Cardiac septum (tissue), 1 donor: ENCODE results near the gene P2RX4. TPM values are rescaled to one million over a fixed set of nuclear protein-coding genes. Genes with fewer than 3 reads are reported as not detected.
"Not testable (repeated sequence)": the region's sequence is repeated elsewhere in the genome, so short reads cannot be mapped to it uniquely, and the experiment has no call there.

ENCODE experiments used
- DNase-seq: peaks from one replicate; pipeline ENCODE4 v3.0.0-alpha.2; 2020; ENCODE audit warnings: low spot score
- intact Hi-C: fragments of 100-400 bp; cut with DNase I; formaldehyde crosslinking; loops from one replicate; pipeline ENCODE4 v1.14.0; 2022
- long read RNA-seq: library from polyadenylated mRNA; unstranded; transcript quantifications from one replicate; pipeline ENCODE4 v2.0.0, GENCODE V29; 2021
- total RNA-seq: library from RNA; stranded (reverse); fragmentation: NEBNext Ultra II Directional; extraction: Animal tissue kit (Norgen Biotek cat#: 25700); gene quantifications from one replicate; pipeline ENCODE4 v1.2.1, GENCODE V29; 2021
- donor health status: DM: no; HTN: no; CAD: no.

The P2RX4 gene, protein sequence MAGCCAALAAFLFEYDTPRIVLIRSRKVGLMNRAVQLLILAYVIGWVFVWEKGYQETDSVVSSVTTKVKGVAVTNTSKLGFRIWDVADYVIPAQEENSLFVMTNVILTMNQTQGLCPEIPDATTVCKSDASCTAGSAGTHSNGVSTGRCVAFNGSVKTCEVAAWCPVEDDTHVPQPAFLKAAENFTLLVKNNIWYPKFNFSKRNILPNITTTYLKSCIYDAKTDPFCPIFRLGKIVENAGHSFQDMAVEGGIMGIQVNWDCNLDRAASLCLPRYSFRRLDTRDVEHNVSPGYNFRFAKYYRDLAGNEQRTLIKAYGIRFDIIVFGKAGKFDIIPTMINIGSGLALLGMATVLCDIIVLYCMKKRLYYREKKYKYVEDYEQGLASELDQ
- total RNA-seq, result 6.4 TPM
- long read RNA-seq, partial matches to known transcripts, result 1 of 5 reads
- long read RNA-seq, other reads (novel, unspliced or antisense), result 1 of 5 reads

DNA sequence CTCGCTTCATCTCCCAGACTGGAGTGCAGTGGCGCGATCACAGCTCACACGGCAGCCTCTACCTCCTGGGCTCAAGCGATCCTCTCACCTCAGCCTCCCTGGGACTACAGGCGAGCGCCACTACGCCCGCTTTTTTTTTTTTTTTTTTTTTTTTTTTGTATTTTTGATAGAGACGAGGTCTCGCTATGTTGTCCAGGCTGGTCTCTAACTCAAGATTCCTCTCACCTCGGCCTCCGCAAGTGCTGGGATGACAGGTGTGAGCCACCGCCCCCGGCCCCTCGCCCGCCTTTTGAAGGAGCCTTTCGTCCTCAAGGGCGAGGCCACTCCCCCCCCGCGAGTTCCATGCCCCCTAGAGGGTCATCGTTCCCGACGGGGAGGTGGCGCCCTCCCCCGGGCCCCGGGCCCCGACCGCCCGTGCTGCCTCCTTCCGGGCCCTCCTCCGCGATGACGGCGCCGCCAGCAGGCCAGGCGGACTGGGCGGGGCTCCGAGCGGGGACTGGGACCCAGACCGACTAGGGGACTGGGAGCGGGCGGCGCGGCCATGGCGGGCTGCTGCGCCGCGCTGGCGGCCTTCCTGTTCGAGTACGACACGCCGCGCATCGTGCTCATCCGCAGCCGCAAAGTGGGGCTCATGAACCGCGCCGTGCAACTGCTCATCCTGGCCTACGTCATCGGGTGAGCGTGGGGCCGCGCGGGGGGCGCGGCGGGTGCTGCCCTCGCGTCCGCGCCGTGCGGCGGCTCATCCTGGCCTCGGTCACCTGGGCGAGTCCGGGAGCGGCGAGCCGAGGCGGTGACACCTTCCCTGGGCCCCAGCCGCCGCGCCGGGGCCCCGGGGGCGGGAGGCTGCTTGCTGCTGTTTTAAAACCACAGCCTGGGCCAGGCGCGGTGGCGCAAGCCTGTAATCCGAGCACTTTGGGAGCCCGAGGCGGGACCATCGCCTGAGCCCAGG is at the start of gene P2RX4:
Gene P2RX4, plus strand, starts transcription at position 506 of the 949 bp plus-strand sequence. Its CDS starts 36 bp downstream, at position 542.
- peak; percentile 93 for DNase-seq
- intact Hi-C loops, result loop anchor here (5.0 kb wide), 1 partner anchor 78 kb away; the partner anchor contains the start of gene P2RX7

DNA sequence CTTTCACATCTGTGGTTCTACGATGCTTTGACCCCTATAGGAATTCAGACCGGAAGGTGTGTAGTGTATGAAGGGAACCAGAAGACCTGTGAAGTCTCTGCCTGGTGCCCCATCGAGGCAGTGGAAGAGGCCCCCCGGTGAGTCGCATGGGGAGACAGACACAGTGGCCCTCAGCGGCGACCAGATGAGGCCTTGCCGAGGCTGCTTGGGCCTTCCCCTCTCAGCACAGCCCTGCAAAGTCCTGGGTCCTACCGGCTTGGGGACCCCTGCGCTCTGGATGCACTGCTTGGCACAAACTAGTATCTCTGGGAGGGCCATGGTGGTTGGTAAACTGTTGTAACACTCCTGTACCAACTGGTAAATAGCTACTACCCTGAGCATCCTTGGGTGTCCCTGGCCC is 47.5 kb upstream of the P2RX4 start:
- intact Hi-C loops, result no loop called here

DNA sequence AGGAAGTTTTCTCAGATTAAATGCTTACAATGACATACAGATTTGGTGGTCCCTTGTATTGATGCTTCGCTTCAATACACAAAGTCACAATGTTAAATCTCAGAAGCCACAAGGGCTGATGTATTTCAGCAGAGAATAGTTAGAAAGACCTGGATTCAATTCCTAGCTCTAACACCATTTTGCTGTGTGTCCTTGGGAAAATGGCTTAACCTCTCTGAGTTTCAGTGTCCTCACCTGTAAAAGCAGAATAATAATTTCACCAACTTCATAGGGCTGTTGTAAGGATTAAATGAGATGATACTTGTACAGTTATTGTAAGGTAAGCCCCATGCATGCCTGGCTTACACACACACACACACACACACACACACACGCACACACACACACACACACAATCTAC is 46.9 kb upstream of the P2RX4 start:
- intact Hi-C loops, result no loop called here
- no peak for DNase-seq

More for the DNA sequence above, 47.5 kb upstream of the P2RX4 start:
- no peak for DNase-seq

DNA sequence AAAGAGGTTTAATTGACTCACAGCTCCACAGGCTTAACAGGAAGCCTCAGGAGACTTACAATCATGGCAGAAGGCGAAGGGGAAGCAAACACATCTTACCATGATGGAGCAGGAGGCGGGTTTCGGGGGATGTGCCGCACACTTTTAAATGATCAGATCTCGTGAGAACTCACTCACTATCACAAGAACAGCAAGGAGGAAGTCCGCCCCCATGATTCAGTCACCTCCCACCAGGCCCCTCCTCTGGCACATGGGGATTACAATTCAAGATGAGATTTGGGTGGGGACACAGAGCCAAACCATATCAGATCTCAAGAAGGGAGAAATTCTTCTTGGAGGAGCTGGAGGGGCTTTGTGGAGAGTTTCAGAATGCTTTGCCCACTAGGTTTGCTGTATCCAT is 45.1 kb upstream of the P2RX4 start:
- DNase-seq, intact Hi-C loops: not testable (repeated sequence)

DNA sequence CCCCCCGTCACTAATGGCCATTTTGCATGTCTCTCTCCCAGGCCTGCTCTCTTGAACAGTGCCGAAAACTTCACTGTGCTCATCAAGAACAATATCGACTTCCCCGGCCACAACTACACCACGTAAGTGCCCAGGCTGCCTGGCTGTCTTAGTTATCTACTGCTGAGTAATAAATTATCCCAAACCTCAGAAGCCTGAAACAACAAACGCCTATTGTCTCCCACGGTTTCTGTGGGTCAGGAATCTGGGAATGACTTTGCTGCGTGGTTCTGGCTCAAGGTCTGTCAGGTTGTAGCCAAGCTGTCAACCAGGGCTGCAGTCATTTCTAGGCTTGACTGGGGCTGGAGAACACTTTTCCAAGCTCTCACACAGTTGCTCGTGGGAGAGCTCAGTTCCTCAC is 44.6 kb upstream of the P2RX4 start:
- DNase-seq, result no peak
- intact Hi-C loops, result no loop called here

DNA sequence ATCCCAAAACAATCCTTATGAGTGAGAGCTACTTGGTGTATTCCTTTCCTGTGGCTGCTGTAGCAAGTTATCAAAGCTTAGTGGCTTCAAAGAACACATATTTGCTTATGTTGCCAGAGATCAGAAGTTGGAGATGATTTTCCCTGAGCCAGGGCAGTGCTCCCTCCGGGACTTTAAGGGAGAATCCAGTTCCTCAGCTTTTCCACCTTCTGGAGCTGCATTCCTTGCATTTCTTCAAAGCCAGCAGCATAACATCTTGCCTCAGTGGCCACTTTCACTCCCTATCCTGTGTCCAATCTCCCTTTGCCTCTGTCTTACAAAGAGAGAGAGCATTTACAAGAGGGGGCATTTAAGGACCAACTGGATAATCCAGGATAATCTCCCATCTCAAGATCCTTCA is 43.6 kb upstream of the P2RX4 start:
- intact Hi-C loops, result no loop called here
- no peak for DNase-seq

DNA sequence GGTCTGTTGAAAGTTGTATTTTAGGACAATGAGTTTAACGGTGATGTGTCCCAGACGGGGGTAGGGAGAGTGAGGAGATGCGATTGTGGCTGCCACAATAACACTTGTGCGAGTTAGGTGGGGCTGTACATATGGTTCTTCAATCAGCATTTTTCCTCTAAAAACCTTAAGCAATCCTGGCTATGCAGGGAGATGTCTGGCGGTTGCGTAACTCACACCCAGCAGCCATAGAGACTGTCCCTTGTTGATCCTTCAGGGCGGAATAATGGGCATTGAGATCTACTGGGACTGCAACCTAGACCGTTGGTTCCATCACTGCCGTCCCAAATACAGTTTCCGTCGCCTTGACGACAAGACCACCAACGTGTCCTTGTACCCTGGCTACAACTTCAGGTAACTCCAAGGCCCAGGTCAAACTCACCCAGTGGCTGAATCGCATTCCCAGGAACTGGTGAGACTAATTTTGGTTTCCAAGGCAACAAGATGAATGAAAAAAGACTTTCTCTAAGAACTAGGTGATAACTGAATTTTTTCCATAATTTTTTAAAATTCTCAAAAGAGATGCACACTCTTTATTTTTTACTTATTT is 42.6 kb upstream of the P2RX4 start:
- no peak for DNase-seq
- intact Hi-C loops, result no loop called here

DNA sequence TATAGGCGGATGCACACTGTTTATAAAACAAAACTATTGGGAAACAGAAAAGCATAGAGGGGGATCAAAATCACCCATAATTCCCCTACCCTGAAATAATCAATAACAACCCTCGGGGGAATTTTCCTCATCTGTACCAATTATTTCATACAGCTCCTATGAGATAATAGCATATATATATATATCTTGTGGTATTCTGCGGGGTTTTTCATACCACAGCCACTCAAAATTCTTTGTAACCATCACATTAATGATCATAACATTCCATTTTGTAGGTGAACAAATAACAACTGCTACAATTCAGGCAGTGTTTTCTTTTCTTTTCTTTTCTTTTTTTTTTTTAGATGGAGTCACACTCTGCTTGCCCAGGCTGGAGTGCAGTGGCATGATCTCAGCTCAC is 42.0 kb upstream of the P2RX4 start:
- DNase-seq, result no peak
- intact Hi-C loops, result no loop called here

DNA sequence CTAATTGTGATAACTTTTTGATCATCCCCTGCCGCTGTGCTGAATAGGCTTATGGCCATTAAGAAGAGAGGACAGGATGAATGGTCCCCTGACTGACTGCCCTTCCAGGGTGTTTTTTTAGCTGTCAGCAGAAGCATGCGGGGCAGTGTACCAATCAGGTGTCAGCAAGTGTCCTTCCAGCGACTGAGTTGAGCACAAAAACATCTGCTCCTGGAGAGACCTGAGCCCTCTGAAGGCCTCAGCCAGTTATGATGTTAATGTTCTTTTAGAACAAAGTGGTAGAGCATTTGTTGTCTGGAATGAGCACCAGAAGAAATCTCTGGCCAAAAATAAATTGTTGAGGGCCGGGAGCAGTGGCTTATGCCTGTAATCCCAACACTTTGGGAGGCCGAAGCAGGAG is 39.8 kb upstream of the P2RX4 start:
- DNase-seq, result no peak
- intact Hi-C loops, result no loop called here

DNA sequence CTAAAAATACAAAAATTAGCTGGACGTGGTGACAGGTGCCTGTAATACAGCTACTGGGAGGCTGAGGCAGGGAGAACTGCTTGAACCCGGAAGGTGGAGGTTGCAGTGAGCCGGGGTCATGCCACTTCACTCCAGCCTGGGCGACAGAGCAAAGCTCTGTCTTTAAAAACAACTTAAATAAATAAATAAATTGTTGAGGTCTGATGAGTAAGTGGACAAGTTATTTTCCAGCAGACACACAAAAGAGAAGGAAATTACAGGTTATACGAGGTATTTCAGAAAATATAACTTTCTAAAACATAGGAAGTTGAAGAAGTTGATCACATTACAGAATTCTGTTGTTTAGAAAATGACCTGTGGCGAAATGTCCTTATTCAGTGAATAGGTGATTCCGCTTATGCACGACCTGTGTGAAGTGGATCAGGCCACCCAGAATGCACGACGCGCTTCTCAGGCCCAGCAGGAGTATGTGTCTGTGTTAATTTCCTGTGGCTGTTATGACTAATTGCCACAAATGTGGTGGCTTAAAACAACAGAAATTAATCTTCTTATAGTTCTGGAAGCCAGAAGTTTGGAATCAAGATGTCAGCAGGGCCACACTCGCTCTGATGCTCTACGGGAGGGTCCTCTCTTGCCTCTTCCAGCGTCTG is 39.2 kb upstream of the P2RX4 start:
- intact Hi-C loops, result no loop called here
- DNase-seq, result peak; percentile 7

DNA sequence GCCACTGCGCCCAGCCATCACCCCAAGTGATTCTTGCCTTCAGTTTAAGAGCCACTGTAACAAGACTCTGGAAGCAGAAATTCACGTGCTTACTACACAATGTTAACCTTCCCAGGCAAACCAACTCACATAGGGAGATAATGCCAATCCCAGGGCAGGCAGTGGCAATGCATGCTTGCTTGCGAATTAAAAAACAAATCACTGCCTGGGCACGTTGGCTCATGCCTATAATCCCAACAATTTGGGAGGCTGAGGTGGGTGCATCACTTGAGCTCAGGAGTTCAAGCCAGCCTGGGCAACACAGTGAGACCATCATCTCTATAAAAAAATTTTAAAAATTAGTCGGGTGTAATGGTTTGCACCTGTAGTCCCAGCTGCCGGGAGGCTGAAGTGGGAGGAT is 37.8 kb upstream of the P2RX4 start:
- peak; percentile 55 for DNase-seq
- intact Hi-C loops, result no loop called here

DNA sequence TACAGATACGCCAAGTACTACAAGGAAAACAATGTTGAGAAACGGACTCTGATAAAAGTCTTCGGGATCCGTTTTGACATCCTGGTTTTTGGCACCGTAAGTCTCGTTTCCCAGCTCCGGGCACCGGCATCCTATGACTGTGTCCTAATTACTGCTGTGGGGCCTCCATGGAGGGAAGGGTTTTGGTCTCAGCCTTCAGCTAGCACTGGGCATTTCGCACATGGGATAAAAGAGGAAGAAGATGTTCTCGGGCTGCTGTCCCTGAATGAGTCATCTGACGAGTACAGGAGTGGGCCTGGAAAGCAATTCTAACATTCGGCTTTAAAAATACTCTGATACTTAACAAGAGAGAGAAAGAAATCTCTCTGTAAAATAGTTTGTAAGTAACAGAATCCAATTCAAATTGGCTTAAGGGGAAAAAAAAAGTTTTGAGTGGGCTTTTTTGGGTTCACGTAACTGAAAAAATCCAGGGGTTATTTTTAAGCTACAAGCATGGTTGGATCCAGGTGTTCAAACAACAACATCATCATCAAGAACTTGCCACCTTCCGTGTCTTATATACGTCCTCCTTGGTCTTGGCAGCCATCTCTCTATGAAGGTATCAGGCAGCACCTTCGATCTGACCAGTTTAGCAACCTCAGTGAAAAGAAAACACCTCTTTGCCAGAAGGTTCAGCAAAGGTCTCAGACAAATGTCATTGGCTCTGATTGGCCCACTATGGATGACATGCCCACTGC is 34.4 kb upstream of the P2RX4 start:
- intact Hi-C loops, result no loop called here
- no peak for DNase-seq

DNA sequence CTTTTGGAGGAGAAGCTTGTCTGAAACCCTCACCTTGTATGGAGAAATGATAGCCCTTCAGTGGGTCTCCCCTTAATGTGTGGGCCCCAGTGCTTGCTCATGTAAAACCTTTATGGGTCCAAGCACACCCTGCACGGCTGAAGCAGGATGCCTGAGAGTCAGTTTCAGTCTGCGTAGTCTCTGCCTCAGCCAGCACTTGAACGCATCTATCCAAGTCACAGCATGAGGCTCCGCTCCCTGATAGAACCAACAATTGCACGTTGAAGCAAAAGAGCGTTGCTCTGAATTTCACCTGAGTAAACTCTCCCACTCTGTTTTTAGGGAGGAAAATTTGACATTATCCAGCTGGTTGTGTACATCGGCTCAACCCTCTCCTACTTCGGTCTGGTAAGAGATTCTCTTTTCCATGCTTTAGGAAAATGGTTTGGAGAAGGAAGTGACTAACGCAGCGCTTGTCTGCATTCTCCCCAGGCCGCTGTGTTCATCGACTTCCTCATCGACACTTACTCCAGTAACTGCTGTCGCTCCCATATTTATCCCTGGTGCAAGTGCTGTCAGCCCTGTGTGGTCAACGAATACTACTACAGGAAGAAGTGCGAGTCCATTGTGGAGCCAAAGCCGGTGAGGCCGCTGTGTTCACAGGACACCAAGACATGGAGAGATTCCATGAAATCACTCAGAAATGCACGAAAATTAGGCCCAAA is 33.0 kb upstream of the P2RX4 start:
- intact Hi-C loops, result no loop called here
- no peak for DNase-seq

DNA sequence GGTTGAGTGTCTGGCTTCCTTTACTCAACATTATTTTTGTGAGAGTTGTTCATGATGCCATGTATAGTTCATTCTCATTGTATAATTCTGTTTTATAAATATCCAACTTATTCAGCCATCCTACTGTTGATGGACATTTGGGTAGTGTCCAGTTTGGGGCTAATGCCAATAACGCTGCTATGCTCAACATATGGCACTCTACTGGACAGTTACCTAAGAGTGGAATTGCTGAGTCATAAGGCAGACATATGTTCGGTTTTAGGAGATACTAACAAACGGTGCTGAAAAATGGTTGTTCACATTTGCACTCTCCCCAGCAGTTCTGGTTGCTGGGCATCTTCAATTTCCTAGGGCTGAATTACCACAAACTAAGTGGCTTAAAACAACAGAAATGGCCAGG is 28.7 kb upstream of the P2RX4 start:
- intact Hi-C loops, result no loop called here
- no peak for DNase-seq

DNA sequence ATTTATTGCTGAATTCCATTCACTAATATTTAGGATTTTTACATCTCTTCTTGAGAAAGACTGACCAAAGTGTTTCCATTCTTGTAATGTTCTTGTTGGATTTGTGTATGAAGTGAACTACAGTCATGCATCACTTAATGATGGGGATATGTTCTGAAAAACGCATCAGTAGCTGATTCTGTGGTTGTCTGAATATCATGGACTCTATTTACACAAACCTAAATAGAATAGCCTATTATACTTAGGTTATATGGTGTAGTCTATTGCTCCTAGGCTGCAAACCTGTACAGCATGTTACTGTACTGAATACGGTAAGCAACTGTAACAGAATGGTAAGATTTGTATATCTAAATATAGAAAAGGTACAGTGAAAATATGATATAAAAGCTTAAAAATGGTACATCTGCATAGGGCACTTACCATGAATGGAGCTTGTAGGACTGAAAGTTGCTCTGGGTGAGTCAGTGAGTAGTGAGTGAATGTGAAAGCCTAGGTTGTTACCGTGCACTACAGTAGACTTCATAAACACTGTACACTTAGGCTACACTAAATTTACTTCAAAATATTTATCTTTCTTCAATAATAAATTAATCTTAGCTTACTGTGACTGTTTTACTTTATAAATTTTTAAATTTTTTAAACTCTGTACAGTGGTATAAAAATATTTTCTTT is 27.6 kb upstream of the P2RX4 start:
- DNase-seq, result no peak
- intact Hi-C loops, result no loop called here

DNA sequence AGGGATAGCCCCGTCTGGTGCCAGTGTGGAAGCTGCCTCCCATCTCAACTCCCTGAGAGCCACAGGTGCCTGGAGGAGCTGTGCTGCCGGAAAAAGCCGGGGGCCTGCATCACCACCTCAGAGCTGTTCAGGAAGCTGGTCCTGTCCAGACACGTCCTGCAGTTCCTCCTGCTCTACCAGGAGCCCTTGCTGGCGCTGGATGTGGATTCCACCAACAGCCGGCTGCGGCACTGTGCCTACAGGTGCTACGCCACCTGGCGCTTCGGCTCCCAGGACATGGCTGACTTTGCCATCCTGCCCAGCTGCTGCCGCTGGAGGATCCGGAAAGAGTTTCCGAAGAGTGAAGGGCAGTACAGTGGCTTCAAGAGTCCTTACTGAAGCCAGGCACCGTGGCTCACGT is 25.5 kb upstream of the P2RX4 start:
- DNase-seq, result no peak
- intact Hi-C loops, result no loop called here

DNA sequence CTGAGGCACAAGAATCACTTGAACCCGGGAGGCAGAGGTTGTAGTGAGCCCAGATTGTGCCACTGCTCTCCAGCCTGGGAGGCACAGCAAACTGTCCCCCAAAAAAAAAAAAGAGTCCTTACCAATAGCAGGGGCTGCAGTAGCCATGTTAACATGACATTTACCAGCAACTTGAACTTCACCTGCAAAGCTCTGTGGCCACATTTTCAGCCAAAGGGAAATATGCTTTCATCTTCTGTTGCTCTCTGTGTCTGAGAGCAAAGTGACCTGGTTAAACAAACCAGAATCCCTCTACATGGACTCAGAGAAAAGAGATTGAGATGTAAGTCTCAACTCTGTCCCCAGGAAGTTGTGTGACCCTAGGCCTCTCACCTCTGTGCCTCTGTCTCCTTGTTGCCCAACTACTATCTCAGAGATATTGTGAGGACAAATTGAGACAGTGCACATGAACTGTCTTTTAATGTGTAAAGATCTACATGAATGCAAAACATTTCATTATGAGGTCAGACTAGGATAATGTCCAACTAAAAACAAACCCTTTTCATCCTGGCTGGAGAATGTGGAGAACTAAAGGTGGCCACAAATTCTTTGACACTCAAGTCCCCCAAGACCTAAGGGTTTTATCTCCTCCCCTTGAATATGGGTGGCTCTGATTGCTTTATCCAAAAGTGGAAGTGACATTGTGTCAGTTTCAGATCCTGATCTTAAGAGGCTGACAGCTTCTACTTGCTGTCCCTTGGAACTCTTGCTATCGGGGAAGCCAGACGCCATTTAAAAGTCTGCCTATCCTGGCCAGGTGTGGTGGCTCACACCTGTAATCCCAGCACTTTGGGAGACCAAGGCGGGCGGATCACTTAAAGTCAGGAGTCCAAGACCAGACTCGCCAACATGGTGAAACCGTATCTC is 24.7 kb upstream of the P2RX4 start:
- intact Hi-C loops, result no loop called here
- DNase-seq, result no peak
